ENCODE measurements around the gene PALD1.
A peak's percentile ranks its signal among the peaks of the same experiment; 100 is the strongest.
"Not testable (repeated sequence)": the region's sequence is repeated elsewhere in the genome, so short reads cannot be mapped to it uniquely, and the experiment has no call there.

PALD1 gene

DNA sequence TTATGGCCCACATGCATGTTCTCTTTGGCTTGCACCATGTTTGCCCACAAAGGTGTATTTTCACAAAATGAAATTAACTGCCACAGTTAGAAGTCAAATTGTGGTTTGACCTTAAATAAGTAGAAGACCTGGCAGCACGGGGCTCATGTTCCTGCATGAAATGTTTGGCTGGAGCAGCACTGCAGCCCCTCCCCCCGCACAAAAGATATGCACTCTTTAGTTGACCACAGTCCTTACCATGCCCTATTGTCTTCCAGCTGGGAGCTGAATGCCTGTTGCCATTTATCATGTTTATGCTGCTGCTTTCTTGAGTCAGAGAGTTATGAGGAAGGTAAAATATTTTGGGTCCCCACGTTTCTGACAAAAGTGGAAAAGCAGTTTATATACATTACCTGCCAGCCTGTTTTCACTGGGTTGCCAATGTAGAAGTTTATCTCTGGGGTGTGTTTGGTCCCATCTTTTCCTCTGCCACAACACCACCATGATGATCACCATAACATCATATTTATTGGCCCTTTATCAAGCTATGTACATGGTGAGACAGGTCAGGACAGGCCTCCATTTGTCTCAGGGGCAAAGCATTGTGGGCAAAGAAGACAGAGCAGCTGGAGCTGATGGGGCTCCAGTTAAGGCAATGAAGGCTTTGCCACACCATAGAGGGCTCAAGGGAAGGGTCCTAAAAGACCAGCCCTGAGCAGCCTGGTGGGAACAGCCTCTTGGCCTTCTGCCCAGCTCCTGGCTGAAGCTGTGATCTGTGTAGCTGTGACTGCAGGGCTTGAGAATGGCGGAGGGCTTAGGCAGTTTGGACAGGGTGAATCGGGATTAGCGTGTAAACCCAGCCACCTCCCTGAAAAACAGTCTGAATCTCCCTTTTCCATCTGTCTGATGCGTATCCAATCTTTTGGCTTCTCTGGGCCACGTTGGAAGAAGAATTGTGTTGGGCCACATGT, 118.6 kb downstream of the PALD1 start:
- H3K27ac ChIP-seq = no peak overlapping the region
- DNase-seq (ENCODE audit: low read depth, low spot score) = no peak

DNA sequence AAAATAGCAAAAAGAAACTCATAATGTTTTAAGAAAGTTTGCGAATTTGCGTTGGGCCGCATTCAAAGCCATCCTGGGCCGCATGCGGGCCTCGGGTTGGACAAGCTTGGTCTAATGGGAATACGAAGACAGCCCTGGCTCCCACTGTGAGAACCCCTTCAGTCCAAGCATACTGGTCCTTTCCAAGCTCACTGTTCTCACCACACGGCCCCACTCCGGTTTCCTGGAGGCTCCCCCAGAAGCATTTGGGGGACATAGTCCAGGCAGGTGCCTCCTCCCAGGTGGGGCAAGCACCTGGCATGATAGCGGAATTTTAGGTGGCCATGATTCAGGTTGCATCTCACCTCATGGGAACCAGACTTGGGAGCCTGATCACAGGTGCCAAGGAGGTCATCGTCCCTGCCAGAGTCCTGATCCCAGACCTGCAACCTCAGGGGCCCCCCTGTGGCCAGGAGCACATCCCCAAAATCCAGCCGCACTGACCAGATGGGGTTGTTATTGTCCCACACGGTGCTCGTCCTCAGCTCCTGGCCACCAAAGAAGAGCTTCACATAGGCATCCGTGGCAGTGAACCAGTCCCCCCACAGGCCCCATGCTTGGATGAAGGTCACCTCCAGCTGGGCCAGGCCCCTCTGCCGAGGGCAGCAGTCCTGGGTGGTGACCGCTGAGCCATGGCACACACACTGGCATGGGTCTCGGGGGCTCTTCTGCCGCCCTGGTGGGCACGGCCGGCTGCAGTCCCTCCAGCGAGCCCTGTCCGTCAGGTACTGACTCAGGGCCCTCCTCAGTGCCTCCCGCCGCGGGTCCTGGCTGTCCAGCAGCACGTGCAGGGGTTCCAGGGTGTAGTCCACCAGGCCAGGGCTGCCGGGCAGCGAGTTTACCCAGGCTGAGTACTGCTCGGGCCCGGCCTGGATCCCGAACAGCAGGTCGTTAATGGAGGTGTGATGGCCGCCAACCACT, 119.6 kb downstream of the PALD1 start:
- DNase-seq (ENCODE audit: low read depth, low spot score) = no peak
- H3K27ac ChIP-seq = no peak overlapping the region

DNA sequence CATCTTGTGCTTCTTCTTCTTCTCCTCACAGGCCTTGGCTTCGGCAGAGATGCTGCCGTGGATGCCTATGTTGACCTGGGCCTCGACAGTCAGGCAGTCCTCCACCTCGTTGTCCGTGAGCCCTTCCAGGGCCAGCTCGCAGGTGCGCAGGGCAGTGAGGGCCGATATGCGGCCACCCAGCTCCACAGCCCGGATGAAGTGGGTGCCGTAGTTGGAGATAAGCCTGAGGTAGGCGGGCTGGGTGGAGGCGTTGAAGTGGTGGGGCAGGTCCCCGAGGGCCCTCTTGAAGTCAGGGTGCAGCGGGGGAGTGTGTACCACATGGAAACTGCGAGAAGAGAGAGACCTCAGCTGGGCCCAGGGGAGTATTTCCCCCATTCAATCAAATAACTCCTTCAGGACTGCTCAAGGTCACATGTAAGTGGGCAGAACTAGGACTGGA, 120.3 kb downstream of the PALD1 start:
- DNase-seq (ENCODE audit: low read depth, low spot score) = no peak
- no peak overlapping the region for H3K27ac ChIP-seq

- no peak for DNase-seq (ENCODE audit: low read depth, low spot score)
- H3K27ac ChIP-seq = no peak overlapping the region
Observed at GRCh38 chr10:70599319-70599718, 120.8 kb downstream of the PALD1 start.

- no peak overlapping the region for H3K27ac ChIP-seq
- no peak for DNase-seq (ENCODE audit: low read depth, low spot score)
Observed at GRCh38 chr10:70599791-70600190, 121.2 kb downstream of the PALD1 start.

DNA sequence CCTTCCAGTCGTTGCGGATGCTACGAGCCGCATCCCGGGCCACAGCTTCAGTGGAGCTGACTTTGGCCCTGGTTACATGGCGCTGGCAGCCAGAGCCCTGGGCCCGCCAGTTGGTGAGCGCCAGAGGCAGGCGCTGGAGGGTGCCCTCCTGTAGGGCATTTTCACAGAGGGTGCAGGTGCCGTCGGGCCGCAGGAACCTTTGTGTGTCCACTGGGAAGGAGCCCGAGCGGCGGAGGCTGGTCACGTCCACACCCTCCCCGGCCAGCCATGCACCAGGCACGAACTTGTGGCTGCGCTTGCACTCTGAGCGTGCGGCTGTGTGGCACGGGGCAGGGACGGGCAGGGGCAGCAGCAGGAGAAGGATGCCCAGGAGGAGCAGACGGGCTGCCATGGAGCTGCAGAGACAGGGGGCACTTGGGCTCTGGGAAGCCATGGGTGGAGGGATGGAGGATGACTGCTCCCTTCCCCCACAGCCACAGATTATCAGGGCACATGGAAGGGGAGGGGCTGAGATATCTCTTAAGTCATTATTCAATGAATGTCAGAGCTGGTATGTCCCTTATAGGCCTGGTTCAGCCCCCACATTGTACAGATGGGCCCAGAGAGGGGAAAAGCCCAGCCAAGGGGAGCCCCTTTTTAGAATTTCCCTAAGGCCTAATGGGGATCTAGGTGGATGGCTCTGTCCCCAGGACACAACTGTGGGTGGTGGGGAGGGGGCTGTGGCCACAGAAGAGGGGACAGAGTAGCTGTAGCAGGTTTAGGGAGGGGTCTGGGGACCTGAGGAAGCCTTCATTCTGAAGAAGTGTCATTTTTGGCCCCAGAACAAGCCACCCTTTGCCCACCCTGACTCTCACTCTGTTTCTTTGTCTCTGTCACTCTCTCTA, 122.2 kb downstream of the PALD1 start:
- no peak overlapping the region for H3K27ac ChIP-seq
- DNase-seq (ENCODE audit: low read depth, low spot score) = no peak

DNA sequence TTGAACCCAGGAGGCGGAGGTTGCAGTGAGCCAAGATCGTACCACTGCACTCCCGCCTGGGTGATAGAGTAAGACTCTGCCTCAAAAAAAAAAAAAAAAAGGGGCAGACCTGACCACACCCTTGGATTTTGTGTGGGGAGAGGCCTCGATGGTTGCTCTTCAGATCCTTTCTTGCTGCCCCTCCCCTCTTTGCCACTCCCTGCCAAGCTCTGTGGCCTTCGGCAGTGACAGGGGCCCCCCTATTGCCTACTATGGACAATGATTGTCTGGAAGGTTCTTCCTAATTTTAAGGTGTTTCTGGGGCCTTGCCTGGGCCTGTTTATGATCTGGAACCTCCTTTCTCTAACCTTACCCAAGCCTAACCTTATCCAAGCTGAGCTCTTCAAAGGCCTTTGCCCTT, 123.2 kb downstream of the PALD1 start:
- no peak for DNase-seq (ENCODE audit: low read depth, low spot score)
- H3K27ac ChIP-seq = no peak overlapping the region

GRCh38 chr10:70602665-70603448, 124.3 kb downstream of the PALD1 start, which contains the start of gene PRF1:
Gene PRF1, minus strand, starts transcription at chr10:70602741. Its CDS starts 1,839 bp downstream, at chr10:70600902.
- no peak within 1 kb of the TSS for H3K27ac ChIP-seq

GRCh38 chr10:70603449-70603801, 124.9 kb downstream of the PALD1 start:
- H3K27ac ChIP-seq = no peak overlapping the region
- DNase-seq (ENCODE audit: low read depth, low spot score) = no peak

More at GRCh38 chr10:70602665-70603448, 124.3 kb downstream of the PALD1 start, which contains the start of gene PRF1:
- DNase-seq (ENCODE audit: low read depth, low spot score) = no peak

DNA sequence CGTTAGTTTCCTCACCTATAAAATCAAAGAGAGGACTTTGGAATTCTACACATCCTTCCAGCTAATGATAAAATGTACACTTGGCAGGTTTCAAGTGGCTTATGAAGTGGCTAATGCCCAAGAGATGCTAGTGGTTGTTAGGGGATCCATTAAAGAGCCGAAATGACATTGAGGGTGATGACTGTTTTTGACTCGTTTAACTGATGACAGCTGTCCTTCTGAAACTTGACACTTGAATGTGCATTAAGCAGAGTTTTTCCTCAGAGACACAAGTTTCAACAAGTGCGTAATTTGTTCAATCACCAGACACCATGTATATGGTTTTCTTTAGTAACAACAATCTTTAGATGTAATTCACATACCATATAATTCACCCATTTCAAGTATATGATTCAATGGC, 125.5 kb downstream of the PALD1 start:
- no peak overlapping the region for H3K27ac ChIP-seq
- no peak for DNase-seq (ENCODE audit: low read depth, low spot score)

- DNase-seq (ENCODE audit: low read depth, low spot score) = no peak
- H3K27ac ChIP-seq = no peak overlapping the region
Observed at GRCh38 chr10:70605161-70605560, 126.6 kb downstream of the PALD1 start.

DNA sequence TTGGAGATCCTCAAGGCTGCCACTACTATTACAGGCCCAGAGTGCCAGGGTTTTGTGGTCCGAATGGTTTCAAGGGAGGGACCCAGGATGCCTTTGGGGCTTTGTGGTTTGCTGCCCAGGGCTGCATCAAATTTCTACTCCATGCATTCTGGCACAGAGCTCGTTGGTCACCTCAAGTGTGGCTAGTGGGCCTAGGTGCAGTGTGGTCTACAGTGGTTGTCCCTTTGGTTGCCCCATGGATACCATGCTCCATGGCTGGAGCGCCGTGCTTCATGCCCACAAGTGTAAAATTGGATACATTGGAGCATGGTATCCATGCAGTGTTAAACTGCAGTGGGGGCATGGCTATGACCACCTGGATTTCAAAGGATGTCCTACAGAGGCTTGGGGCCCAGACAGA, 129.4 kb downstream of the PALD1 start:
- no peak overlapping the region for H3K27ac ChIP-seq
- no peak for DNase-seq (ENCODE audit: low read depth, low spot score)

- no peak overlapping the region for H3K27ac ChIP-seq
- no peak for DNase-seq (ENCODE audit: low read depth, low spot score)
Observed at GRCh38 chr10:70613941-70614340, 135.4 kb downstream of the PALD1 start.

- DNase-seq (ENCODE audit: low read depth, low spot score); H3K27ac ChIP-seq: not testable (repeated sequence)
Observed at GRCh38 chr10:70614364-70614763, 135.8 kb downstream of the PALD1 start.

GRCh38 chr10:70615211-70615610, 136.6 kb downstream of the PALD1 start:
- peak overlapping the region; percentile 33 for H3K27ac ChIP-seq
- no peak for DNase-seq (ENCODE audit: low read depth, low spot score)

DNA sequence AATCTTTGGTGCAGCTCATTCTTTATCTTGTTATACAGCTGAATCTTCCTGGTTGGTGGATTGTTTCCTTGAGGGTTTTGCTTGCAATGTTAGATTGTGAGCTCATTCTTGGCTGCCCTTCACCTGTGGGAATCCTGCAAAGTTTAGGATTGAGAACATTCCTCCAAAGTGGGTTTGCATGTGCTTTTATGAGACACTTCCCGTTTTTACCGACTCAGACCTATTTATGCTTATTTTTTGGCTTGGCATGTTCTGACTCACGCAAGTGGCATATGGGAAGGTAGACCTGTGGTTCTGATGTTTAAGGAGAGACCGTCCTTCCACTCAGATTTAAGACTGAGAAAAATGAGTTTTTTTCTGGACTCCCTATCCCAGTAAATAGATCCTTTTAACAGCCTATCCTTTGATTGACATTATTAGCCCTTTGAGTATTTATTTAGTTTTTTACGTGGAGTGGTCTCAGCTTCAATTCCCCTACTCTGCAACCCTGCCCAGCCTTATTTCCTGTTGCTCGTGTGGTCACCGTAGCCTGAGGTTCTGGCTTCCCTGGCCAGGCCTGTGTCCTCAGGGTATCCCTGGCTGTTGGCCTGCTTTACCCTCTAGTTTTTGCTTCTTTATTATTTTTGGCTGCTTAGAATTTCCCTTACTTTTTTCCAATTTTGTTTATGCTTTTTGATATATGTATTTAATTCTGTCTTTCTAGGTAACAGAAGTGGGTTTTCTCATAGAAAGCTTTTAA, 137.4 kb downstream of the PALD1 start:
- peak; percentile 14 for DNase-seq (ENCODE audit: low read depth, low spot score)
- peak overlapping the region; percentile 33 for H3K27ac ChIP-seq

GRCh38 chr10:70616761-70617160, 138.2 kb downstream of the PALD1 start:
- no peak overlapping the region for H3K27ac ChIP-seq
- DNase-seq (ENCODE audit: low read depth, low spot score) = no peak
